GM19397 (cell line): ENCODE data around the gene NUDT17.
A peak's percentile ranks its signal among the peaks of the same experiment; 100 is the strongest.

Experiments used
- ATAC-seq: cut with Tn5 transposase; IDR thresholded peaks from one replicate; pipeline ENCODE4 v1.9.1; 2021; ENCODE audit warnings: mild to moderate bottlenecking, moderate library complexity; ENCODE audit not compliant: unreplicated experiment

NUDT17 gene

DNA sequence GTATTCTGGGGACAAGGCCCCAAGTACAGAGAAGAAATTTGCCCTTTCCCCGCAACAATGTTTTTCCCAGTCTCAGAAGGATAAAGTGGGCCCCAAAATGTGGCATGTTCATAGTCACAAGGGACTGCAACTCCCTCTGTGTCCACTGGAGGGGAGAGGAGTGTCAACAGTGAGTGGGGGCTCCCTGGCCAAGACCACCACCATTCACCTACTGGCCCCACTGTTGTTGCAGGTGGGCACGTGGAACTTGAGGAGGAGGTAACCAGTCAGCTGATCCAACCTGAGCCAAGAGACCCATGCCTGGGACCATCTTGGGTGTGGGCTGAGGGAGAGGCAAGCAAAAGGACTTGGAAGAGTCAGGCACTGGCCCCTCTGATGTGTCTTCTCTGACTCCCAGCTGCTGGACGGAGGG, 777 bp downstream of the NUDT17 start:
- ATAC-seq, result no peak

- ATAC-seq, result no peak
Measured at GRCh38 chr1:145847827-145848226, 2.4 kb downstream of the NUDT17 start.

- no peak for ATAC-seq
Measured at GRCh38 chr1:145849356-145850160, 4.1 kb downstream of the NUDT17 start.

- ATAC-seq, result no peak
Measured at GRCh38 chr1:145855426-145855948, 10.1 kb downstream of the NUDT17 start.

DNA sequence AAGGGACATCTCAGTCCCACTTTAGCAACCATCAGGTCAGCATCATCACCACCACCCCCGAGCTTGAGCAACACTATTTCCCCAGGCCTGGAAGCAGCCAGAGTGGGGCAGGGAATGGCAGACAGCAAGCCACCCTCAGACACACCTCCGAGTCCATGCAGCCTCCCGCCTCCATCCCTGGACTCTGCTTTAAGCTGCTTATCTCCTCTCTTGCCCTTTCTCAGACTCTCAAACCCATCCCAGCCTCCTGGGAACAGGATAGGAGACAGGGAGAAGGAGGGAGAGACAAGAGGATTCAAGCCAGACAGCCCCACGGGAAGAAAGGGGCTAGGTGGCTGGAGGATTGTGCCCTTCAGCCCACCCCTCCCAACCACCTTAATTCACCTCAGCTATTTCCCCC, 11.7 kb downstream of the NUDT17 start:
- ATAC-seq, result no peak

DNA sequence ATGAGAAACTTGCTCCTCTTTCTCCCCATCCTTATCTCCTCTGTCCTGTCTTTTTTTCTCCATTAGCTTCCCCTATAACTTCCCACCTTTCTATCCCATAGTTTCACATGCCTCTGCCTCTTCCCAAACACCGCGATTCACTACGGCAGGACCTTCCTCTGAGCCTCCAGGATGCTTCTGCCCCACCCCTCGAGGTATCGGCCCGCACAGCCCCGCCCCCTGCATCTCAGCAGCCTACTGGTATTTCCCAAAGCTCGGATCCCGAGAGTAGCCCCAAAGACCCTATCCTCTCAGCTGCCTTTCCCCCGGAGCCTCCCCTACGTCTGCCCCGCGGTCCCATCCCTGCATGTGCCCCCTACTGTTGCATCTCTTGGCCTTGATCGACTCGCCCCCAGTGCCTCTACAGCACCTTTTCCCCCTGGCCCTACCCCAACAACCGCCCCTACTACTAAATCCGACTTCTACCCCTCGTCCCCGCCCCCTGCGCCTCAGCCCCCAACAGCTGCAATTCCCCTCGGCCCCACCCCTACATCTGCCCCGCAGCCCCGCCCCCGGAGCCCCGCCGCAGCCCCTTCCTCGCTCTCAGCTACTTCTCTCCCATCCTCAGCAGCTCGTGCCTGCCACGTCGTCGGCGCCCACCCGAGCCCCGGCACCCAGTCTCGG, 12.9 kb downstream of the NUDT17 start:
- peak; percentile 24 for ATAC-seq

DNA sequence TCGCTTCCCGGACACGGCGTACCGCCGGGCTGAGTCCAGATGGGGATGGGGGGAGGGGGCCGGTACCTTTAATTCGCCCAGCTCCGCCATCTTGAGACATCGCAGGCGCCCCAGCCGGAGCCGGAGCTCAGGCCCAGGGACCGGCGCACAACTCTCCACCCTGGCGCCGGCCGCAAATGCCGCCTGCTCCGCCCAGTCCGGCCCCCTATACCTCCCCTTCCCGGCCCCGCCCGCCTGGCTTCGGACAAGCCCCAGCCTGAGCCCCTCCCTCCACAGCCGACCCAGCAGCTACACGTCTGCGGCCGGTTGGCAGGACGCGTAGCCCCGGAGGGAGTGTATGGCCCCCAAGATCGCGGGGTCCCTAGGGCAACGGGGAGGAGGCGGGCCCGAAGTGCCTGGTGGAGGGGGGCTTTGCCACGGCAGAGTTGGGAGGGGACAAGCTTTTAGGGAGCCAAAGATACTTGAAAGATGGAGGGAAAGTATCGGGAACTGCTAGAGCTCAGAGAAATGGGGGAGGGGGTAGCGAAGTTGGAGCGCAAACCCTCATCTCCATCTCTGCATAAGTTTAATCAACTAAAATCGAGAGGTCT, 13.6 kb downstream of the NUDT17 start, which contains the start of gene PIAS3:
Gene PIAS3, minus strand, starts transcription at position 181 of the 590 bp plus-strand sequence. Its CDS starts 91 bp downstream, at position 90.
- ATAC-seq, result peak; percentile 88

- peak; percentile 62 for ATAC-seq
Measured at GRCh38 chr1:145859491-145860023, 14.1 kb downstream of the NUDT17 start.

DNA sequence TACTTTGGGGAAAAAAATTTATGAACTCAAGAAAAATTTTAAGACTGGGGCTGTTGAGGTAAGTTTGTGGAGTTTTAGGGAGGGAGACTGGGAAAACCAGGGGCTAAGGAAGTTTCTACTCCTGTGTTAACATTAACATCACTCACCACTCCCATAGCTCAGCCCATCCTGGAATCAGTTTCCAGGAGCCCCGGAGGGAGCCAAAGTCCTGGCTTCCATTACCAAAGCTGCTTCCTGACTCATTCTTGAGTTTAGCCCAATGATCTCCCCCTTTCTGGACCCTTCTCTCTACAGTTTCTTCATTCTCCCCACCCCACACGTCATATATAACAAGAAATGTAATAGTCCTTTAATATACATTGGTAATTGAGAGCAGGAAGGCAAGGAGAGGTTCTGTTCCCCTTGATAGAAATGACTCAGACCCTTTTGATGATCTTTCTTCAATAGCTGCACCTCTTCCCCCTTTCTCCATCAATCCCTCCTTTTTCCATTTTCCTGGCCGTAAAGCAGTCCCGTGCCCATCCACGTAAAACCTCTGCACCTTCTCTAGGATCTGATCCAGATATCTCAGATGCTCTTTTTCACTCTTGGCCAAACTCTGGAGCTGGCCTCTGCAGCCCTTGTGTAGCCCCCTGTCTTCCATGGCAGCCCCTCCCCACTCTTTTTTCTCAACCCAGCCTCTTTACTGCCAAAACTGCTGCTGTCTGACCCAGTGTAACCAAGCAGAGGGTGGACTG, 18.0 kb downstream of the NUDT17 start:
- ATAC-seq, result no peak

GRCh38 chr1:145868232-145868631, 22.8 kb downstream of the NUDT17 start:
- no peak for ATAC-seq

DNA sequence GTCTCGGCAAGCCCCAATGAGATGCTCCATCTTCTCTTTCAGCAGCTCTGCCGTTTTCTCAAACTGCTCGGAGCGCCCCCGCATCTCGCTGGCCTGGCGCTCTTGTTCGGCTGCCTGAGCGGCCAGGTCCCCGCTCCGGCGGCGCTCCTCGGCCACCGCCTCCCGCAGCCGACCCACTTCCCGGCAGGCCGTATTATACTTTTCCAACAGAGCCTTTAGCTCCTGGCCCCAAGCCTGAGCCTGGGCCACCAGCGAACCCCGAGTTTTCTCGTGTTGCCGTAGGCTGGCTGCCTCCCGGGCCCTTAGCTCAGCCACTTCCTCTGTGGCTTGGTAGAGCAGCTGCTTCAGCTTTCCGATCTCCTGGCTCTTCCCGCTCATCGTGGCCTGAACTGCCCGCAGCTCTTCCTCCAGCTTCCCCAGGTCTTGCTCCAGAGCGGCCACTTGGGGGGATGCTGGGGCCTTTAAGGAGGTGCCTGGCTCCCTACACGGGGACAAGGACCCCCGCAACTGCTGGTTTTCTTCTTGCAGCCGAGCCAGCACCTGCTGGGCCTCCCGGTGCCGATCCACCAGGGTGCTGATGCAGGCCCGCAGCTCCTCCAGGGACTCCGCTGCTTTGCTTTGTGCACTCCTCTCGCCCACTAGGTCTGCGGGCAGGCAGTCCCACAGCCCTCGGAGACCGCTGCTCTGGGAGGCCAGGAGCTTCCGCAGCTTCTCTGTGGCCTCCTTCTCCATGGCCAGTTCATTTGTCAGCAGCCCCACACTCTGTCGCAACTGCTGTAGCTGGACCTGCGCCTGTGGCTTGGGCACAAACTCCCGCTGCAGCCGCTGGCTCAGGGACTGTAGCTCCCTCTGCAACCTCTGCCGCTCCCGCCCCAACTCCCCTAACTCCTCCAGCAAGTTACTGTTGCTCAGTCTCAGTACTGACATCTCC, 26.8 kb downstream of the NUDT17 start:
- no peak for ATAC-seq

- no peak for ATAC-seq
Measured at GRCh38 chr1:145874646-145875045, 29.2 kb downstream of the NUDT17 start.

- ATAC-seq, result no peak
Measured at GRCh38 chr1:145877923-145878486, 32.6 kb downstream of the NUDT17 start.

DNA sequence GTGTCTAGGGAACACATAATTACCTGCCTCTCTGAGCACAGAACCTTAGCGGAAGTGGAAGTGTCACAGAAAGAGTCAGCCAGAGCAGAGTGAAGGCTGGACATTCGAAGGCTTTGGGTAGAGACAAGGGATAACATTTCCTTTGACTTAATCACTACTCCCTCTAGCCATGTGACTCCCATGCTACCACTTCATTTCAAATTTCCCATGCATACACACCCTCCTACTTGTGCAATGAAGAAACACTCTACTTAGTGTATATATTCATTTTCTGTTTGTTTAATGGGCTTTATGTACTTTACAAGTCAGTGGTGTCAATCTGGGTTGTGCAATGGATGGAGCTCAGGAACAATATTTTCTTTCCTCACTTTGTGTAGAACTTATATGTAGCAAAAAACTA, 33.3 kb downstream of the NUDT17 start:
- no peak for ATAC-seq

- no peak for ATAC-seq
Measured at GRCh38 chr1:145879775-145880174, 34.3 kb downstream of the NUDT17 start.

DNA sequence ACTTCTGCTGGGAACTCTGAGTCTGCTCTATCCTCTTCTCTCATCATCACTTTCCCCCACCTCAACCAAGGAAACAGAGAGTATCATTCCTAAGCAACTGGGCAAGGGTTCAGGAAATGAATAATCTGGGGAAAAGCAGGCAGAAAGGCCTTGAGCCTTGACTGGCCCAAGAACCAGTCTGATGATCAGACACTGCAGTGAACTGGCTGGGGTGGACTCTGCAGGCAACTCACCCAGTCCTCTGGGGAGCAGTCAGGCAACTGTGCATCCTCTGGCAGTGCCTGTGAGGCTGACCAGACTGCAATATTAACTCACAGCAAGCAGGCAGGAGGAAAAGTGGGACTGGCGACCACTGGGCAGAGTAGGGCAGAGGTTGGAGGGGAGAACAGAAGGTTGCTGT, 39.2 kb downstream of the NUDT17 start:
- no peak for ATAC-seq

- peak; percentile 97 for ATAC-seq
Measured at GRCh38 chr1:145885738-145886287, 40.4 kb downstream of the NUDT17 start, which contains the start of gene ANKRD35. ANKRD35 (minus strand) TSS chr1:145885866; CDS start chr1:145885758, 108 bp downstream.

- no peak for ATAC-seq
Measured at GRCh38 chr1:145886390-145886789, 41.0 kb downstream of the NUDT17 start.

- no peak for ATAC-seq
Measured at GRCh38 chr1:145886816-145887215, 41.4 kb downstream of the NUDT17 start.
